BE2C (cell line): ENCODE measurements around the gene LMNB1.
"Not testable (repeated sequence)": the region's sequence is repeated elsewhere in the genome, so short reads cannot be mapped to it uniquely, and the experiment has no call there.

ENCODE experiments used
- DNase-seq: peaks from one replicate; pipeline ENCODE4 v3.0.0-alpha.2; 2020
- H3K27me3 ChIP-seq: fragments of 250-450 bp; sonication (Bioruptor Pico); 2 replicates; pipeline ENCODE4 v1.5.1; 2020; ENCODE audit warnings: mild to moderate bottlenecking
- H3K36me3 ChIP-seq: fragments of 250-450 bp; sonication (Bioruptor Pico); 2 replicates; pipeline ENCODE4 v1.5.1; 2020; ENCODE audit warnings: mild to moderate bottlenecking
- H3K4me1 ChIP-seq: fragments of 250-450 bp; sonication (Bioruptor Pico); 2 replicates; pipeline ENCODE4 v1.5.1; 2020
- H3K4me3 ChIP-seq: 2 replicates; pipeline ENCODE4 v1.5.1; 2011; ENCODE audit warnings: low read depth, low read length
- H3K9me3 ChIP-seq: fragments of 250-450 bp; sonication (Bioruptor Pico); 2 replicates; pipeline ENCODE4 v1.5.1; 2020
- CTCF ChIP-seq: IDR thresholded peaks from 2 replicates; pipeline ENCODE4 v1.5.1; 2012; ENCODE audit warnings: mild to moderate bottlenecking, low read depth, low read length

Gene LMNB1

GRCh38 chr5:126851501-126852011 is 74.6 kb downstream of the LMNB1 start:
- Histone ChIP-seq H3K4me1 (peaks cover 5% of the 10 kb centered on the region; the same call in 1 of the 2 replicates), H3K4me3 (no peak overlapping the region), H3K36me3 (peaks cover 3% of the 10 kb centered on the region; the same call in 1 of the 2 replicates), H3K27me3 (no peaks in the 10 kb centered on the region), H3K9me3 (no peaks in the 10 kb centered on the region)
- no peak for TF ChIP-seq CTCF
- DNase-seq = no peak

GRCh38 chr5:126852091-126852571 is 75.2 kb downstream of the LMNB1 start:
- no peak overlapping the region for H3K4me3 ChIP-seq
- DNase-seq = no peak
- H3K4me1 ChIP-seq = no peaks in the 10 kb centered on the region
- TF ChIP-seq CTCF = no peak
- no peaks in the 10 kb centered on the region for H3K9me3 ChIP-seq
- no peaks in the 10 kb centered on the region; the same call in 1 of the 2 replicates for H3K36me3 ChIP-seq
- no peaks in the 10 kb centered on the region for H3K27me3 ChIP-seq

- Histone ChIP-seq H3K4me1 (no peaks in the 10 kb centered on the region), H3K4me3 (no peak overlapping the region), H3K36me3 (no peaks in the 10 kb centered on the region; the same call in 1 of the 2 replicates), H3K9me3 (no peaks in the 10 kb centered on the region), H3K27me3 (no peaks in the 10 kb centered on the region)
- TF ChIP-seq CTCF = no peak
- DNase-seq = no peak
Observed at GRCh38 chr5:126852841-126853271, 75.9 kb downstream of the LMNB1 start.

- H3K9me3 ChIP-seq, H3K36me3 ChIP-seq, H3K4me1 ChIP-seq, H3K27me3 ChIP-seq, H3K4me3 ChIP-seq, DNase-seq: not testable (repeated sequence)
Observed at GRCh38 chr5:126853541-126854307, 76.8 kb downstream of the LMNB1 start.

GRCh38 chr5:126854526-126855110 is 77.7 kb downstream of the LMNB1 start:
- H3K4me3 ChIP-seq = no peak overlapping the region
- no peaks in the 10 kb centered on the region for H3K4me1 ChIP-seq
- no peaks in the 10 kb centered on the region for H3K27me3 ChIP-seq
- H3K9me3 ChIP-seq = no peaks in the 10 kb centered on the region
- TF ChIP-seq CTCF = no peak
- no peaks in the 10 kb centered on the region; the same call in 1 of the 2 replicates for H3K36me3 ChIP-seq
- DNase-seq = no peak

- Histone ChIP-seq H3K4me1 (no peaks in the 10 kb centered on the region), H3K36me3 (no peaks in the 10 kb centered on the region; the same call in 1 of the 2 replicates), H3K27me3 (no peaks in the 10 kb centered on the region), H3K9me3 (no peaks in the 10 kb centered on the region), H3K4me3 (no peak overlapping the region)
- TF ChIP-seq CTCF = no peak
- DNase-seq = no peak
Observed at GRCh38 chr5:126855266-126855665, 78.3 kb downstream of the LMNB1 start.
